ENCODE results near the gene LHFPL4.
A peak's percentile ranks its signal among the peaks of the same experiment; 100 is the strongest.
"Not testable (repeated sequence)": the region's sequence is repeated elsewhere in the genome, so short reads cannot be mapped to it uniquely, and the experiment has no call there.

LHFPL4 gene

DNA sequence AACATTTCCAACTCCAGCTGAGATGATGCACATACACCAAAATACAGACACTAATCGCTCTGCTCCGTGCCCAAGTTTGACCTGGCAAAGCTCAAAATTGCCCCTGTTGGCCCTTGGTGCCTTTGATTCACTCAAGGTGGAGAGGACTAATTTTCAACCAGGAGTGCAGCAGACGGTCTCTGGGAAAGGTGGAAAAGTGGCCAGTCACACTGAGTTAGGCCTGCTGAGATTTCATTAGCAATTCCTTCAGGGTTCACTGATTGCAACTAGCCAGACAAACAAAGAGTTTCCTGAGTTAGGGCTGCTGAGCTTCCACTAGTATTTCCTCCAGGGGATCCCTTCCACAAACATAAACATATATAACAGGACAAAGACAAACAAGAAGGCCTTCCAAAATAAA lies 28.7 kb upstream of the LHFPL4 start:
- Histone ChIP-seq H3K36me3 (ENCODE audit: insufficient read depth, low read length) (no peaks in the 10 kb centered on the region), H3K4me3 (ENCODE audit: low read length) (no peak overlapping the region), H3K4me1 (ENCODE audit: insufficient read depth, low read length) (peaks cover 6% of the 10 kb centered on the region), H3K9ac (ENCODE audit: low read depth, low read length) (no peak overlapping the region), H3K27me3 (ENCODE audit: insufficient read depth, low read length) (no peaks in the 10 kb centered on the region), H3K27ac (ENCODE audit: low read depth, low read length) (peak overlapping the region; percentile 44; the same call in 1 of the 2 replicates), H3K9me3 (ENCODE audit: insufficient read depth, low read depth, low read length) (no peaks in the 10 kb centered on the region)
- WGBS = 50% methylated on average over 3 of the region's 3 CpGs

DNA sequence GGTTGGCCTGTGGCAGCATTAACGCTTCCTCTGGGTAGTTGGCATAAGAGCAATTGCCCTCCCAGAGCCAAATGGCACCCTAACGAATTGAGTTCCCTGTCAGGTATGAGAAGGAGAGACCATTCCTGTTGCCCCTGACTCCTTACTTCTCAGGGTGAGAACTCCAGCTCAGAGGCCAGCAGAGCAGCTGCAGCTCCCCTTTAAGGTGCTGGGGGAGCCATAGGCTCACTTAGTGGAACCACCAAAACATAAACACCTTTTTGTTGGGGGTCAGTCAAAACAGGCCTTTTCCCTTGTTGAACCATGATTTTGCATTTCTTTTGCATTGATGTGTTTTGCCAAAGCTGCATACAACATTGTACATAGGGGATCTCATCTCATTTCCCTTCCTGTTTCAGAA lies 28.1 kb upstream of the LHFPL4 start:
- no peak overlapping the region for H3K27ac ChIP-seq (ENCODE audit: low read depth, low read length)
- H3K4me3 ChIP-seq (ENCODE audit: low read length) = no peak overlapping the region
- H3K27me3 ChIP-seq (ENCODE audit: insufficient read depth, low read length) = no peaks in the 10 kb centered on the region
- no peak overlapping the region for H3K9ac ChIP-seq (ENCODE audit: low read depth, low read length)
- WGBS = 81% methylated on average over 2 of the region's 2 CpGs
- no peaks in the 10 kb centered on the region for H3K9me3 ChIP-seq (ENCODE audit: insufficient read depth, low read depth, low read length)
- H3K36me3 ChIP-seq (ENCODE audit: insufficient read depth, low read length) = no peaks in the 10 kb centered on the region
- peaks cover 6% of the 10 kb centered on the region for H3K4me1 ChIP-seq (ENCODE audit: insufficient read depth, low read length)

DNA sequence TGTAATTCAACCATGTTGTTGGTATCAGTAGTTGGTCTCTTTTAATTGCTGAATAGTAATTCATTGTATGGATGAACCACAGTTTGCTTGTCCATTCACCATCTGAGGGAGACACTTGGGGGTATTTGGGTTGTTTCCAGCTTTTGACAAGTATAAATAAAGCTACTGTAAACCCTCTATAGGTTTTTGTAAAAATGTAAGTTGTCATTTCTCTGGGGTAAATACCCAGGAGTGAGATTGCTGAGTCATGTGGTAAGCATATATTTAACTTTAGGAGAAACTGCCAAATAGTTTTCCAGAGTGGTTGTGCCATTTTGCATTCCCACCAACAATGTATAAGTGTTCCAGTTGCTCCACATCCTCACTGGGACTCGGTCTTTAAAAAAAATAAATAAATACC lies 15.4 kb upstream of the LHFPL4 start:
- 90% methylated on average over 1 of the region's 1 CpG for whole genome bisulfite sequencing
- no peaks in the 10 kb centered on the region; the same call in 1 of the 2 replicates for H3K27me3 ChIP-seq (ENCODE audit: insufficient read depth, low read length)
- H3K4me3 ChIP-seq (ENCODE audit: low read length) = no peak overlapping the region
- no peaks in the 10 kb centered on the region for H3K4me1 ChIP-seq (ENCODE audit: insufficient read depth, low read length)
- peaks cover 16% of the 10 kb centered on the region for H3K9me3 ChIP-seq (ENCODE audit: insufficient read depth, low read depth, low read length)
- H3K9ac ChIP-seq (ENCODE audit: low read depth, low read length) = no peak overlapping the region
- H3K36me3 ChIP-seq (ENCODE audit: insufficient read depth, low read length) = no peaks in the 10 kb centered on the region
- H3K27ac ChIP-seq (ENCODE audit: low read depth, low read length) = no peak overlapping the region

DNA sequence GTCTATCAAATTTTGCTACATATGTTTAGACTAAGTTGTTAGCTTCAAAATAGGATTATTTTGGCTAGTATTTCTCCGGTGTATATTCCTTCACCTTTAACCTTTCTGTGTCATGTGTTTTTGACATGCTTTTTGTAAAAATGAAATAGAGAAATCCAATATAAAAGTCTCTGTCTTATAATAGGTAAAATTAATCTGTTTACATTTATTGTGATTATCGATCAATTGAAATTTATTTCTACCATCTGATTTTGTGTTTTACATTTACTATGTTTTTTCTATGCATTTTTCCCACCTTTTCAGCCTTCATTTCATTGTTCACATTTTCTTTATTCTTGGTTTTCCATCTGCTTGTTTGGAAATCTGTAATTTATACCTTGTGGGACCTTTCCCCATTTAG lies 11.7 kb upstream of the LHFPL4 start:
- WGBS = no CpG with 5 or more reads among the region's 2 CpGs
- no peaks in the 10 kb centered on the region for H3K36me3 ChIP-seq (ENCODE audit: insufficient read depth, low read length)
- H3K9ac ChIP-seq (ENCODE audit: low read depth, low read length) = no peak overlapping the region
- no peaks in the 10 kb centered on the region for H3K4me1 ChIP-seq (ENCODE audit: insufficient read depth, low read length)
- H3K27me3 ChIP-seq (ENCODE audit: insufficient read depth, low read length) = no peaks in the 10 kb centered on the region
- no peak overlapping the region for H3K27ac ChIP-seq (ENCODE audit: low read depth, low read length)
- H3K9me3 ChIP-seq (ENCODE audit: insufficient read depth, low read depth, low read length) = peaks cover 19% of the 10 kb centered on the region
- no peak overlapping the region for H3K4me3 ChIP-seq (ENCODE audit: low read length)

DNA sequence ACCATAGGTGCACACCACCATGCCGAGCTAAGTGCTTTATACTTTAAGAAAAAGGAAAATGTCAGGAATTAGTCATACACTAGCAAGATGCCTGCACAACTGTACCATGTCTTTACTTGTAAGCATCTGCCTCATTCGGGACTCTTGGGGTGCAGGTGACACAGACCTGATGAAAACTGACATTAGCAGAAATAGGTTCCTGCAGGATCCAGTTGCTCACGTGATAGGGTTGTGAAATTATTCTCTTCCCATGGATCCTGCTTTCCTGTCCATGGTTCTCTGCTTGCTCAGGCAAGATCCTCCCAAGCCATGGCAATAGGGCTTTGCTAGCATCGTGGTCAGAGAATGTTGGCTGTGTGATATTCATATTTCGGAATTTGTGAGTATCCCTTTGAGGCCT lies 10.2 kb upstream of the LHFPL4 start:
- WGBS = 90% methylated on average over 5 of the region's 5 CpGs
- peaks cover 18% of the 10 kb centered on the region for H3K9me3 ChIP-seq (ENCODE audit: insufficient read depth, low read depth, low read length)

DNA sequence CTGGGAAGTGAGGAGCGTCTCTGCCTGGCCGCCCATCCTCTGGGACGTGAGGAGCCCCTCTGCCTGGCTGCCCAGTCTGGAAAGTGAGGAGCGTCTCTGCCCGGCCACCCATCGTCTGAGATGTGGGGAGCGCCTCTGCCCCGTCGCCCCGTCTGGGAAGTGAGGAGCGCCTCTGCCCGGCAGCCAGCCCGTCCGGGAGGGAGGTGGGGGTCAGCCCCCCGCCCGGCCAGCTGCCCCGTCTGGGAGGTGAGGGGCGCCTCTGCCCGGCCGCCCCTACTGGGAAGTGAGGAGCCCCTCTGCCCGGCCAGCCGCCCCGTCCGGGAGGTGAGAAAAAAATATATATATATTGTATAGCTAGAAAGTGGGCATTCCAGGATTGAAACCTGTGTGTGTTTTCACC lies 6.4 kb upstream of the LHFPL4 start:
- H3K27me3 ChIP-seq (ENCODE audit: insufficient read depth, low read length); H3K9ac ChIP-seq (ENCODE audit: low read depth, low read length); H3K9me3 ChIP-seq (ENCODE audit: insufficient read depth, low read depth, low read length); H3K36me3 ChIP-seq (ENCODE audit: insufficient read depth, low read length); H3K27ac ChIP-seq (ENCODE audit: low read depth, low read length); H3K4me1 ChIP-seq (ENCODE audit: insufficient read depth, low read length); H3K4me3 ChIP-seq (ENCODE audit: low read length): not testable (repeated sequence)
- WGBS = 94% methylated on average over 16 of the region's 24 CpGs

More for the DNA sequence above, 10.2 kb upstream of the LHFPL4 start:
- H3K36me3 ChIP-seq (ENCODE audit: insufficient read depth, low read length) = no peaks in the 10 kb centered on the region
- H3K27me3 ChIP-seq (ENCODE audit: insufficient read depth, low read length) = no peaks in the 10 kb centered on the region
- H3K9ac ChIP-seq (ENCODE audit: low read depth, low read length) = no peak overlapping the region
- no peak overlapping the region for H3K4me3 ChIP-seq (ENCODE audit: low read length)
- no peaks in the 10 kb centered on the region for H3K4me1 ChIP-seq (ENCODE audit: insufficient read depth, low read length)
- H3K27ac ChIP-seq (ENCODE audit: low read depth, low read length) = no peak overlapping the region

DNA sequence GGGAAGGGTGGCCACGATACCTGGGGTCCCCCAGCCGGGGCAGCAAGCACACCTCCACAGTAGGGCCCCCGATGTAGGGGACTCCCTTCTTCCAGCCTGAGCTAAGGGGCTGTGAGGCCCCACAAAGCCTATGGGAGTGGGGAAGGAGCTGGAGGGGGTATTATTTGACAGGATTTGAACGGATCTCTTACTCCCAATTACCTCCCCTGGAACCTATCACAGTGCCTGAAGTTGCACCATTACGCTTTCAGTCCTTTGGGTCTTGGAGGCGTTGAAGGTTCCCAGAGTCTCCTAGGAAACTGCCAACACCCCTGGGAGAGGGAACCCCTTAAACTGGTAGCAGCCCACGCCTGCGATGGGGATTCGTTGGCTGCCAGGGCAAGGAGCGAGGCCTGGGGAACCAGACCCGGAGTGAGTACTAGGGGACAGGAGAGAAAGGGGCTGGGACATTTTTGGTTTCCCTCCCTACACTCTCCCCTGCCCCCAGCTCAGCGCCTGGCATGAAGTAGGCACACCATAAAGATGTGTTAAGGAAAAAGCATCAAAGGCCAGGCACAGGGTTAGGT lies 409 bp upstream of the LHFPL4 start:
- Histone ChIP-seq H3K9me3 (ENCODE audit: insufficient read depth, low read depth, low read length) (no peaks in the 10 kb centered on the region), H3K36me3 (ENCODE audit: insufficient read depth, low read length) (no peaks in the 10 kb centered on the region), H3K4me1 (ENCODE audit: insufficient read depth, low read length) (peaks cover 9% of the 10 kb centered on the region), H3K27ac (ENCODE audit: low read depth, low read length) (no peak overlapping the region), H3K4me3 (ENCODE audit: low read length) (peak overlapping the region; percentile 71), H3K9ac (ENCODE audit: low read depth, low read length) (peak overlapping the region; percentile 33; the same call in 1 of the 2 replicates), H3K27me3 (ENCODE audit: insufficient read depth, low read length) (peaks cover 11% of the 10 kb centered on the region)
- whole genome bisulfite sequencing = 48% methylated on average over 11 of the region's 12 CpGs

DNA sequence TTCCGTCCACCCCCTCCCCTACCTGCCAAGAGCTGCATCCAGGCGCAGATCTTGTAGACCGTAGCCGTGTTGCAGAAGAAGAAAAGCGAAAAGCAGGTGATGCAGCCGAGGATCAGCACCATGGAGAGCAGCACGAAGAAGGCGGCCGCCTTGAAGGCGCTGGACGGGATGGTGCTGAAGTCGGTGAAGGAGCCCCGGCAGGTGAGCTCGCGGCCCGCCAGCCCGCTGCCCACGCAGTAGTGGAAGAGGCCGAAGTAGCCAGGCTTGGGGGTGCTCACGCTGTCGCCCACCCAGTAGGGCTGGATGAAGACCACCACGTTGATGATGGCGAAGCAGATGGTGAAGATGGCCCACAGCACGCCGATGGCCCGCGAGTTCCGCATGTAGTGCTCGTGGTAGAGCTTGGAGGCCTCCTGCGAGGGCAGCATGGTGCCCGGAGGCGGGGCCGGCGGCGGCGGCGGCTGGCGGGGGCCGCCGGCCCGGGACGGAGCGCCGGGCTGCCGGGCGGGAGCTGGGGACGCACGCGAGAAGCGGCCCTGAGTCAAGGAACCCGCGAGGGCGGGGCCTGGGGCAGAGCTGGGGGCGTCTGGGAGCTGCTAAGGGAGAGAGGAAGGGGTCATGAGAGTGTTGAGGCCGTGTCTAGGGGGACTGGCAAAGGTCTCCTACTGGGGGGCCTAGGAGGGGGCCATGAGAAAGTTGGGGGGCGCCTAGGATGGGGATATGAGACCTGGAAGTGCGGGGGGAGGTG lies 1.2 kb downstream of the LHFPL4 start:
- Histone ChIP-seq H3K27me3 (ENCODE audit: insufficient read depth, low read length) (peaks cover 11% of the 10 kb centered on the region), H3K27ac (ENCODE audit: low read depth, low read length) (no peak overlapping the region), H3K4me3 (ENCODE audit: low read length) (peak overlapping the region; percentile 71), H3K4me1 (ENCODE audit: insufficient read depth, low read length) (peaks cover 9% of the 10 kb centered on the region), H3K9ac (ENCODE audit: low read depth, low read length) (no peak overlapping the region), H3K36me3 (ENCODE audit: insufficient read depth, low read length) (no peaks in the 10 kb centered on the region), H3K9me3 (ENCODE audit: insufficient read depth, low read depth, low read length) (no peaks in the 10 kb centered on the region)
- 2% methylated on average over 57 of the region's 57 CpGs for WGBS

DNA sequence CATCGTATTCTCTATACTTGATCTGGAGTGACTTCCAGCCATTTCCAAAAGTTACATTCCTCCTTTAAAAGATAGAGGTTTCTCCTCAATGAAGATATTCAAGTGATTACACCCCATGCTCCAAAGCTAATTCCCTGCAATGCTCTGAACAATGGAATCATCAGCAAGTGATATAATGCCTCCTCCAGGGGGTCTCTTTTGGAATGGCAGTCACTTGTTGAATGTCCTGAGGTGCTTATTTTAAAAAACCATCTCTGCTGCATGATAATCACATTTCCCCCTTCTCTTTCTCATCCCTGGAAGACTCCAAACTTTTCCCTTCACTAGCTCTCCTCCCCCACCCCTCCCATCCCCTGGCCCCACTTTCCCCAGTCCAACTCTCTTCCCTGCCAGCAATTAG lies 2.6 kb downstream of the LHFPL4 start:
- Histone ChIP-seq H3K27ac (ENCODE audit: low read depth, low read length) (peak overlapping the region; percentile 28; the same call in 1 of the 2 replicates), H3K9me3 (ENCODE audit: insufficient read depth, low read depth, low read length) (no peaks in the 10 kb centered on the region), H3K36me3 (ENCODE audit: insufficient read depth, low read length) (no peaks in the 10 kb centered on the region), H3K4me1 (ENCODE audit: insufficient read depth, low read length) (peaks cover 9% of the 10 kb centered on the region), H3K4me3 (ENCODE audit: low read length) (no peak overlapping the region), H3K27me3 (ENCODE audit: insufficient read depth, low read length) (peaks cover 11% of the 10 kb centered on the region), H3K9ac (ENCODE audit: low read depth, low read length) (no peak overlapping the region)
- 33% methylated on average over 1 of the region's 1 CpG for WGBS

DNA sequence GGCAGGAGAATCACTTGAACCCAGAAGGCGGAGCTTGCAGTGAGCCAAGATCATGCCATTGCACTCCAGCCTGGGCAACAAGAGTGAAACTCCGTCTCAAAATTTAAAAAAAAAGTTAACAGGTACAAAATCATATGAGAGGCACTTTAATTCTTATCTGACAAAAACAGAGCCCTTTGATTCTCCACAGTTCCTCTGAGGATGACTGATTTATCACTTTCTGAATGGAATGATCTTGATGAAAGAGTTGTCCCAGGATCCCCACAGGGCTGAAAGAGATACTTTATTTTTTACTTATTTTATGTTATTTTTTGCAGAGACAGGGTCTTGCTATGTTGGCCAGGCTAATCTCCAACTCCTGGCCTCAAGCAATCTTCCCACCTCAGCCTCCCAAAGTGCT lies 4.0 kb downstream of the LHFPL4 start:
- H3K9me3 ChIP-seq (ENCODE audit: insufficient read depth, low read depth, low read length) = no peaks in the 10 kb centered on the region
- WGBS = 98% methylated on average over 2 of the region's 2 CpGs
- H3K27me3 ChIP-seq (ENCODE audit: insufficient read depth, low read length) = peaks cover 9% of the 10 kb centered on the region
- no peak overlapping the region for H3K9ac ChIP-seq (ENCODE audit: low read depth, low read length)
- no peak overlapping the region for H3K4me3 ChIP-seq (ENCODE audit: low read length)
- H3K36me3 ChIP-seq (ENCODE audit: insufficient read depth, low read length) = no peaks in the 10 kb centered on the region
- H3K4me1 ChIP-seq (ENCODE audit: insufficient read depth, low read length) = peaks cover 9% of the 10 kb centered on the region
- no peak overlapping the region for H3K27ac ChIP-seq (ENCODE audit: low read depth, low read length)

DNA sequence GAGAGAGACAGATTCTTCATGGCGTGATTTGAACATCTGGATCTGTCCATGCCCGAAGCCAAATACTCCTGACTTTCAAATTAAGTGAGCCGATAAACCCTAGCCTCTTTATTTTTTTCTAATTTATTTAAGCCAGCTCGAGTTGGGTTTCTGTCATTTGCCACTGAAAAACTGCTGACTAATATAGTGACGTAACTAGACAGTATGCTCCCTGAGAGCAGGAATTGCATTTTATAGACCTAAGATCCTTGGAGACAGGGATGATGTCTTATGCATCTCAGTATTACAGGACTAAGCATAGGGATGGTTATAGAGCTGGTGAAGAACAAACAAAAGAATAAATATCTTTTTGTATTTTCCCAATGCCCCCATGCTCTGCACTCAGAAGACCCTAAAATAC lies 4.6 kb downstream of the LHFPL4 start:
- WGBS = 93% methylated on average over 5 of the region's 5 CpGs

More for the DNA sequence above, 4.6 kb downstream of the LHFPL4 start:
- Histone ChIP-seq H3K27me3 (ENCODE audit: insufficient read depth, low read length) (peaks cover 3% of the 10 kb centered on the region; the same call in 1 of the 2 replicates), H3K27ac (ENCODE audit: low read depth, low read length) (no peak overlapping the region), H3K4me3 (ENCODE audit: low read length) (no peak overlapping the region), H3K9me3 (ENCODE audit: insufficient read depth, low read depth, low read length) (no peaks in the 10 kb centered on the region), H3K9ac (ENCODE audit: low read depth, low read length) (no peak overlapping the region), H3K4me1 (ENCODE audit: insufficient read depth, low read length) (peaks cover 9% of the 10 kb centered on the region), H3K36me3 (ENCODE audit: insufficient read depth, low read length) (no peaks in the 10 kb centered on the region)
